ENCODE data around the gene TBC1D25. TPM values are rescaled to one million over a fixed set of nuclear protein-coding genes. Genes with fewer than 3 reads are reported as not detected.

Gene TBC1D25
- total RNA-seq (2014; rRNA removed; shearing (Covaris generic); ENCODE audit: low replicate concordance) = 3.1 and 14.4 TPM in 2 replicates

GRCh38 chrX:48539345-48540027 lies at the start of gene TBC1D25:
TSS of gene TBC1D25 (plus strand) at chrX:48539714. CDS start at chrX:48539798, 84 bp downstream.
- peak within 1 kb of the TSS; percentile 60; the same call in 1 of the 2 replicates for H2AFZ ChIP-seq (ENCODE audit: low read length)
- peak; percentile 98 for DNase-seq
- H3K9me3 ChIP-seq (ENCODE audit: low read length) = no peaks in the 10 kb centered on the region
- H3K27me3 ChIP-seq (ENCODE audit: low read length) = no peaks in the 10 kb centered on the region
- H4K20me1 ChIP-seq (ENCODE audit: insufficient read depth, low read depth, low read length) = no peaks in the 10 kb centered on the region
- no peak within 1 kb of the TSS; the same call in 1 of the 2 replicates for H3K27ac ChIP-seq (ENCODE audit: low read length)
- peaks cover 10% of the 10 kb centered on the region for H3K4me1 ChIP-seq (ENCODE audit: low read length)
- peak within 1 kb of the TSS; percentile 72 for H3K4me2 ChIP-seq (ENCODE audit: low read depth, low read length, poor library complexity, severe bottlenecking)
- H3K4me3 ChIP-seq (ENCODE audit: low read length) = peak within 1 kb of the TSS; percentile 71
- peaks cover 8% of the 10 kb centered on the region for H3K79me2 ChIP-seq (ENCODE audit: low read length)
- no peaks in the 10 kb centered on the region for H3K9me2 ChIP-seq (replicated peaks; ENCODE audit: insufficient read depth, low read length)
- no peaks in the 10 kb centered on the region for H3K36me3 ChIP-seq (ENCODE audit: insufficient read depth, low read length)
- H3K9ac ChIP-seq (ENCODE audit: low read length) = peak within 1 kb of the TSS; percentile 68

- no peaks in the 10 kb centered on the region for H3K9me3 ChIP-seq (ENCODE audit: low read length)
- H3K4me1 ChIP-seq (ENCODE audit: low read length) = no peaks in the 10 kb centered on the region
- H3K4me3 ChIP-seq (ENCODE audit: low read length) = no peak overlapping the region
- no peaks in the 10 kb centered on the region for H3K27me3 ChIP-seq (ENCODE audit: low read length)
- H3K9me2 ChIP-seq (replicated peaks; ENCODE audit: insufficient read depth, low read length) = no peaks in the 10 kb centered on the region
- no peak overlapping the region for H3K27ac ChIP-seq (ENCODE audit: low read length)
- H2AFZ ChIP-seq (ENCODE audit: low read length) = no peak overlapping the region
- no peak overlapping the region for H3K9ac ChIP-seq (ENCODE audit: low read length)
- H3K36me3 ChIP-seq (ENCODE audit: insufficient read depth, low read length) = no peaks in the 10 kb centered on the region
- H4K20me1 ChIP-seq (ENCODE audit: insufficient read depth, low read depth, low read length) = no peaks in the 10 kb centered on the region
- H3K4me2 ChIP-seq (ENCODE audit: low read depth, low read length, poor library complexity, severe bottlenecking) = no peak overlapping the region
- no peaks in the 10 kb centered on the region for H3K79me2 ChIP-seq (ENCODE audit: low read length)
- DNase-seq = no peak
These were observed 49.6 kb upstream of the TBC1D25 start for GRCh38 chrX:48489892-48490291.

- no peak overlapping the region for H3K4me2 ChIP-seq (ENCODE audit: low read depth, low read length, poor library complexity, severe bottlenecking)
These were observed 48.9 kb upstream of the TBC1D25 start for GRCh38 chrX:48490661-48491060.

GRCh38 chrX:48491809-48492208 lies 47.7 kb upstream of the TBC1D25 start:
- Histone ChIP-seq H3K9ac (ENCODE audit: low read length) (no peak overlapping the region), H3K9me3 (ENCODE audit: low read length) (no peaks in the 10 kb centered on the region), H3K4me2 (ENCODE audit: low read depth, low read length, poor library complexity, severe bottlenecking) (no peak overlapping the region), H3K36me3 (ENCODE audit: insufficient read depth, low read length) (no peaks in the 10 kb centered on the region), H3K27me3 (ENCODE audit: low read length) (no peaks in the 10 kb centered on the region), H4K20me1 (ENCODE audit: insufficient read depth, low read depth, low read length) (no peaks in the 10 kb centered on the region), H3K79me2 (ENCODE audit: low read length) (no peaks in the 10 kb centered on the region), H2AFZ (ENCODE audit: low read length) (no peak overlapping the region), H3K4me1 (ENCODE audit: low read length) (no peaks in the 10 kb centered on the region), H3K4me3 (ENCODE audit: low read length) (no peak overlapping the region), H3K9me2 (replicated peaks; ENCODE audit: insufficient read depth, low read length) (no peaks in the 10 kb centered on the region), H3K27ac (ENCODE audit: low read length) (no peak overlapping the region)
- no peak for DNase-seq

More at GRCh38 chrX:48490661-48491060, 48.9 kb upstream of the TBC1D25 start:
- Histone ChIP-seq H3K9ac (ENCODE audit: low read length) (no peak overlapping the region), H3K36me3 (ENCODE audit: insufficient read depth, low read length) (no peaks in the 10 kb centered on the region), H3K27me3 (ENCODE audit: low read length) (no peaks in the 10 kb centered on the region), H3K4me3 (ENCODE audit: low read length) (no peak overlapping the region), H3K4me1 (ENCODE audit: low read length) (no peaks in the 10 kb centered on the region), H3K79me2 (ENCODE audit: low read length) (no peaks in the 10 kb centered on the region), H4K20me1 (ENCODE audit: insufficient read depth, low read depth, low read length) (no peaks in the 10 kb centered on the region), H3K9me3 (ENCODE audit: low read length) (no peaks in the 10 kb centered on the region), H3K9me2 (replicated peaks; ENCODE audit: insufficient read depth, low read length) (no peaks in the 10 kb centered on the region), H2AFZ (ENCODE audit: low read length) (no peak overlapping the region), H3K27ac (ENCODE audit: low read length) (no peak overlapping the region)
- DNase-seq = no peak

- no peak overlapping the region for H3K27ac ChIP-seq (ENCODE audit: low read length)
These were observed 47.1 kb upstream of the TBC1D25 start for GRCh38 chrX:48492293-48492910.

GRCh38 chrX:48493890-48494364 lies 45.6 kb upstream of the TBC1D25 start:
- H3K9ac ChIP-seq (ENCODE audit: low read length) = no peak overlapping the region
- H2AFZ ChIP-seq (ENCODE audit: low read length) = no peak overlapping the region
- no peaks in the 10 kb centered on the region for H3K27me3 ChIP-seq (ENCODE audit: low read length)
- H4K20me1 ChIP-seq (ENCODE audit: insufficient read depth, low read depth, low read length) = no peaks in the 10 kb centered on the region
- H3K9me2 ChIP-seq (replicated peaks; ENCODE audit: insufficient read depth, low read length) = no peaks in the 10 kb centered on the region
- peak; percentile 82 for DNase-seq
- H3K36me3 ChIP-seq (ENCODE audit: insufficient read depth, low read length) = no peaks in the 10 kb centered on the region
- H3K4me2 ChIP-seq (ENCODE audit: low read depth, low read length, poor library complexity, severe bottlenecking) = no peak overlapping the region
- H3K4me3 ChIP-seq (ENCODE audit: low read length) = no peak overlapping the region
- H3K79me2 ChIP-seq (ENCODE audit: low read length) = no peaks in the 10 kb centered on the region
- no peaks in the 10 kb centered on the region for H3K9me3 ChIP-seq (ENCODE audit: low read length)
- H3K27ac ChIP-seq (ENCODE audit: low read length) = no peak overlapping the region
- no peaks in the 10 kb centered on the region for H3K4me1 ChIP-seq (ENCODE audit: low read length)

More at GRCh38 chrX:48492293-48492910, 47.1 kb upstream of the TBC1D25 start:
- H3K9me2 ChIP-seq (replicated peaks; ENCODE audit: insufficient read depth, low read length) = no peaks in the 10 kb centered on the region
- H3K36me3 ChIP-seq (ENCODE audit: insufficient read depth, low read length) = no peaks in the 10 kb centered on the region
- H3K4me3 ChIP-seq (ENCODE audit: low read length) = no peak overlapping the region
- no peaks in the 10 kb centered on the region for H3K27me3 ChIP-seq (ENCODE audit: low read length)
- H3K9me3 ChIP-seq (ENCODE audit: low read length) = no peaks in the 10 kb centered on the region
- H2AFZ ChIP-seq (ENCODE audit: low read length) = no peak overlapping the region
- no peaks in the 10 kb centered on the region for H3K4me1 ChIP-seq (ENCODE audit: low read length)
- no peaks in the 10 kb centered on the region for H3K79me2 ChIP-seq (ENCODE audit: low read length)
- H3K9ac ChIP-seq (ENCODE audit: low read length) = no peak overlapping the region
- H3K4me2 ChIP-seq (ENCODE audit: low read depth, low read length, poor library complexity, severe bottlenecking) = no peak overlapping the region
- DNase-seq = no peak
- no peaks in the 10 kb centered on the region for H4K20me1 ChIP-seq (ENCODE audit: insufficient read depth, low read depth, low read length)

GRCh38 chrX:48496660-48497059 lies 42.9 kb upstream of the TBC1D25 start:
- Histone ChIP-seq H3K79me2 (ENCODE audit: low read length) (no peaks in the 10 kb centered on the region), H3K4me2 (ENCODE audit: low read depth, low read length, poor library complexity, severe bottlenecking) (no peak overlapping the region), H4K20me1 (ENCODE audit: insufficient read depth, low read depth, low read length) (no peaks in the 10 kb centered on the region), H3K4me1 (ENCODE audit: low read length) (no peaks in the 10 kb centered on the region), H3K27me3 (ENCODE audit: low read length) (no peaks in the 10 kb centered on the region), H3K9me2 (replicated peaks; ENCODE audit: insufficient read depth, low read length) (no peaks in the 10 kb centered on the region), H3K4me3 (ENCODE audit: low read length) (no peak overlapping the region), H3K9ac (ENCODE audit: low read length) (no peak overlapping the region), H3K27ac (ENCODE audit: low read length) (no peak overlapping the region), H2AFZ (ENCODE audit: low read length) (no peak overlapping the region), H3K9me3 (ENCODE audit: low read length) (no peaks in the 10 kb centered on the region), H3K36me3 (ENCODE audit: insufficient read depth, low read length) (no peaks in the 10 kb centered on the region)
- DNase-seq = no peak

- Histone ChIP-seq H3K79me2 (ENCODE audit: low read length) (no peaks in the 10 kb centered on the region), H3K27ac (ENCODE audit: low read length) (no peak overlapping the region), H3K4me2 (ENCODE audit: low read depth, low read length, poor library complexity, severe bottlenecking) (no peak overlapping the region), H3K4me3 (ENCODE audit: low read length) (no peak overlapping the region), H3K9me3 (ENCODE audit: low read length) (no peaks in the 10 kb centered on the region), H4K20me1 (ENCODE audit: insufficient read depth, low read depth, low read length) (no peaks in the 10 kb centered on the region), H3K36me3 (ENCODE audit: insufficient read depth, low read length) (no peaks in the 10 kb centered on the region), H3K9me2 (replicated peaks; ENCODE audit: insufficient read depth, low read length) (no peaks in the 10 kb centered on the region), H3K9ac (ENCODE audit: low read length) (no peak overlapping the region), H2AFZ (ENCODE audit: low read length) (no peak overlapping the region), H3K27me3 (ENCODE audit: low read length) (no peaks in the 10 kb centered on the region), H3K4me1 (ENCODE audit: low read length) (no peaks in the 10 kb centered on the region)
- no peak for DNase-seq
These were observed 41.6 kb upstream of the TBC1D25 start for GRCh38 chrX:48497871-48498270.

Data from Karpas-422 (cell line).